Uterus (tissue), 2 donors: ENCODE data around the gene ISL1.

Experiments used
- POLR2A ChIP-seq, 2 donors: fragments of 450-650 bp; IDR thresholded peaks; one replicate each; pipeline ENCODE4 v1.6.1; 2016; ENCODE audit warnings: antibody characterized with exemption in 2 of 2, mild to moderate bottlenecking in 1 of 2, moderate library complexity in 1 of 2
- TF ChIP-seq, protein P1 (sequence below), 4 experiments: fragments of 200-600 bp in 2 of 4; fragments of 450-650 bp in 2 of 4; sonication (generic) in 2 of 4; IDR thresholded peaks; one replicate each; pipeline ENCODE4 v1.5.1; 2016 to 2019; ENCODE audit warnings: antibody characterized with exemption in 4 of 4, mild to moderate bottlenecking in 2 of 4, moderate library complexity in 1 of 4

GRCh38 chr5:51382521-51383130 is 622 bp upstream of the ISL1 start:
- TF ChIP-seq, protein P1, sequence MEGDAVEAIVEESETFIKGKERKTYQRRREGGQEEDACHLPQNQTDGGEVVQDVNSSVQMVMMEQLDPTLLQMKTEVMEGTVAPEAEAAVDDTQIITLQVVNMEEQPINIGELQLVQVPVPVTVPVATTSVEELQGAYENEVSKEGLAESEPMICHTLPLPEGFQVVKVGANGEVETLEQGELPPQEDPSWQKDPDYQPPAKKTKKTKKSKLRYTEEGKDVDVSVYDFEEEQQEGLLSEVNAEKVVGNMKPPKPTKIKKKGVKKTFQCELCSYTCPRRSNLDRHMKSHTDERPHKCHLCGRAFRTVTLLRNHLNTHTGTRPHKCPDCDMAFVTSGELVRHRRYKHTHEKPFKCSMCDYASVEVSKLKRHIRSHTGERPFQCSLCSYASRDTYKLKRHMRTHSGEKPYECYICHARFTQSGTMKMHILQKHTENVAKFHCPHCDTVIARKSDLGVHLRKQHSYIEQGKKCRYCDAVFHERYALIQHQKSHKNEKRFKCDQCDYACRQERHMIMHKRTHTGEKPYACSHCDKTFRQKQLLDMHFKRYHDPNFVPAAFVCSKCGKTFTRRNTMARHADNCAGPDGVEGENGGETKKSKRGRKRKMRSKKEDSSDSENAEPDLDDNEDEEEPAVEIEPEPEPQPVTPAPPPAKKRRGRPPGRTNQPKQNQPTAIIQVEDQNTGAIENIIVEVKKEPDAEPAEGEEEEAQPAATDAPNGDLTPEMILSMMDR (IDR thresholded peaks at IDR 0.05) = no peak
- no peak for TF ChIP-seq POLR2A (IDR thresholded peaks at IDR 0.05)
